PC-3 (cell line): ENCODE data around the gene PTPRN2.

Experiments
- CTCF ChIP-seq: fragments of 300-600 bp; sonication (generic); conservative IDR thresholded peaks from 2 replicates; pipeline ENCODE4 v1.5.1; 2017; ENCODE audit warnings: antibody characterized with exemption, low read depth, mild to moderate bottlenecking, low read length
- EZH2 ChIP-seq: fragments of 300-600 bp; sonication (generic); IDR thresholded peaks from one replicate; pipeline ENCODE4 v1.6.1; 2017; ENCODE audit warnings: antibody characterized with exemption, mild to moderate bottlenecking, low read length; ENCODE audit not compliant: unreplicated experiment
- EZH2phosphoT487 ChIP-seq: fragments of 300-600 bp; sonication (generic); IDR thresholded peaks from 2 replicates; pipeline ENCODE4 v1.6.1; 2018; ENCODE audit warnings: mild to moderate bottlenecking, antibody characterized with exemption, low read length, borderline replicate concordance

- TF ChIP-seq CTCF, result no peak
- TF ChIP-seq EZH2, result no peak
- no peak for TF ChIP-seq EZH2phosphoT487
Measured at GRCh38 chr7:157879391-157879790, 708.2 kb downstream of the PTPRN2 start.
